Breast epithelium (tissue), 4 donors: ENCODE results near the gene HOXC5. TPM values are rescaled to one million over a fixed set of nuclear protein-coding genes. Genes with fewer than 3 reads are reported as not detected.

Experiments
- DNase-seq, 2 donors: peaks; one replicate each; pipeline ENCODE4 v3.0.0-alpha.2; 2019; ENCODE audit warnings: low spot score in 2 of 2
- H3K27ac ChIP-seq, 2 donors: fragments of 200-600 bp; sonication (generic) in 1 of 2; one replicate each; pipeline ENCODE4 v1.5.1; 2016 to 2019; ENCODE audit warnings: mild to moderate bottlenecking in 1 of 2
- H3K27me3 ChIP-seq, 2 donors: fragments of 200-600 bp; sonication (generic) in 1 of 2; one replicate each; pipeline versions ENCODE4 v1.5.1 to v1.6.0; 2017 to 2019; ENCODE audit warnings: control low read depth in 1 of 2, mild to moderate bottlenecking in 1 of 2
- H3K36me3 ChIP-seq: fragments of 200-600 bp; one replicate; pipeline ENCODE4 v1.5.1; 2019
- H3K4me1 ChIP-seq, 2 donors: fragments of 200-600 bp; sonication (generic); one replicate each; pipeline ENCODE4 v1.5.1; 2016 to 2019; ENCODE audit warnings: control low read depth in 1 of 2
- H3K4me3 ChIP-seq, 3 donors: fragments of 200-600 bp; sonication (generic); 1 replicate in 2 of 3; 2 replicates in 1 of 3; pipeline ENCODE4 v1.5.1; 2016 to 2019; ENCODE audit warnings: mild to moderate bottlenecking in 3 of 3, moderate library complexity in 2 of 3
- H3K9me3 ChIP-seq, 2 donors: fragments of 200-600 bp; sonication (generic) in 1 of 2; one replicate each; pipeline ENCODE4 v1.5.1; 2016 to 2019; ENCODE audit warnings: control low read depth in 1 of 2
- CTCF ChIP-seq, 3 donors: fragments of 450-650 bp; IDR thresholded peaks; one replicate each; pipeline ENCODE4 v1.5.1; 2016 to 2017; ENCODE audit warnings: antibody characterized with exemption in 3 of 3, mild to moderate bottlenecking in 3 of 3, moderate library complexity in 3 of 3
- POLR2A ChIP-seq: fragments of 450-650 bp; IDR thresholded peaks from one replicate; pipeline ENCODE4 v1.6.1; 2016; ENCODE audit warnings: antibody characterized with exemption, mild to moderate bottlenecking, moderate library complexity
- POLR2AphosphoS5 ChIP-seq, 3 donors: sonication (generic); formaldehyde crosslinking; IDR thresholded peaks; one replicate each; pipeline ENCODE4 v1.6.1; 2017; ENCODE audit warnings: antibody characterized with exemption in 3 of 3
- intact Hi-C: fragments of 100-400 bp; cut with DNase I; formaldehyde crosslinking; loops from one replicate; pipeline ENCODE4 v1.15.1; 2023; ENCODE audit warnings: low total_unique reads
- total RNA-seq, 3 donors: library from RNA; depleted of rRNA; stranded (reverse); fragments of >200 nt; gene quantifications; one replicate each; pipeline ENCODE4 v1.1.0, GENCODE V29; 2016

Gene HOXC5
- total RNA-seq, 3 donors from 2014 or later: 0.73 to 0.98 (median 0.96) TPM

GRCh38 chr12:54036620-54037359 is 3.9 kb downstream of the HOXC5 start:
- TF ChIP-seq CTCF (IDR thresholded peaks at IDR 0.05) (no peak), POLR2A (no peak), POLR2AphosphoS5 (IDR thresholded peaks at IDR 0.05) (no peak)
- intact Hi-C loops: no loop called here
- Histone ChIP-seq H3K27me3 (no peaks in the 10 kb centered on the region), H3K36me3 (no peaks in the 10 kb centered on the region), H3K9me3 (no peaks in the 10 kb centered on the region), H3K4me3 (no peak overlapping the region), H3K4me1 (peaks cover 5 to 12% of the 10 kb centered on the region in 2 donors), H3K27ac (no peak overlapping the region)
- no peak for DNase-seq

GRCh38 chr12:54037360-54038283 is 4.8 kb downstream of the HOXC5 start:
- DNase-seq: no peak
- no peak for TF ChIP-seq POLR2A
- no peak for TF ChIP-seq CTCF (IDR thresholded peaks at IDR 0.05)
- no peak for TF ChIP-seq POLR2AphosphoS5 (IDR thresholded peaks at IDR 0.05)
- peaks cover 0 to 12% of the 10 kb centered on the region in 2 donors for H3K4me1 ChIP-seq
- no peaks in the 10 kb centered on the region for H3K9me3 ChIP-seq
- no peaks in the 10 kb centered on the region for H3K27me3 ChIP-seq
- no peak overlapping the region for H3K4me3 ChIP-seq
- H3K36me3 ChIP-seq: no peaks in the 10 kb centered on the region
- peak overlapping the region; percentile 25 to 91 for H3K27ac ChIP-seq
- intact Hi-C loops: no loop called here

- H3K27ac ChIP-seq: peak overlapping the region; percentile 25 to 91
- TF ChIP-seq POLR2A: no peak
- peak in 1 of 3 donors; percentile 10 for TF ChIP-seq CTCF (IDR thresholded peaks at IDR 0.05)
- TF ChIP-seq POLR2AphosphoS5 (IDR thresholded peaks at IDR 0.05): no peak
- intact Hi-C loops: no loop called here
- H3K9me3 ChIP-seq: no peaks in the 10 kb centered on the region
- no peaks in the 10 kb centered on the region for H3K27me3 ChIP-seq
- H3K4me3 ChIP-seq: no peak overlapping the region
- H3K4me1 ChIP-seq: peaks cover 0 to 12% of the 10 kb centered on the region in 2 donors
- H3K36me3 ChIP-seq: no peaks in the 10 kb centered on the region
- DNase-seq: no peak
Observed at GRCh38 chr12:54038284-54038870, 5.5 kb downstream of the HOXC5 start.

- Histone ChIP-seq H3K36me3 (no peaks in the 10 kb centered on the region), H3K27me3 (no peaks in the 10 kb centered on the region), H3K4me3 (peak overlapping the region; percentile 25 to 50 (median 26)), H3K4me1 (peaks cover 0 to 11% of the 10 kb centered on the region in 2 donors), H3K27ac (peak overlapping the region; percentile 68 to 91), H3K9me3 (no peaks in the 10 kb centered on the region)
- peak in 1 of 2 donors; percentile 77 for DNase-seq
- intact Hi-C loops: no loop called here
- TF ChIP-seq POLR2A (no peak), POLR2AphosphoS5 (IDR thresholded peaks at IDR 0.05) (peak in 1 of 3 donors; percentile 22), CTCF (IDR thresholded peaks at IDR 0.05) (no peak)
Observed at GRCh38 chr12:54038871-54039414, 6.1 kb downstream of the HOXC5 start.
